GM18873 (cell line): ENCODE results near the gene SMIM41.

Experiments
- ATAC-seq: cut with Tn5 transposase; IDR thresholded peaks from one replicate; pipeline ENCODE4 v1.9.1; 2021; ENCODE audit warnings: mild to moderate bottlenecking, moderate library complexity, moderate number of reproducible peaks; ENCODE audit not compliant: unreplicated experiment, low FRiP score

Gene SMIM41

GRCh38 chr12:52157566-52158150 lies 78.2 kb downstream of the SMIM41 start:
- no peak for ATAC-seq
